Eye (tissue), 1 donor: ENCODE data around the gene PAPPA.

Experiments
- DNase-seq: peaks from one replicate; pipeline ENCODE4 v3.0.0-alpha.2; 2015

PAPPA gene

GRCh38 chr9:116320290-116320689 is 166.7 kb downstream of the PAPPA start:
- DNase-seq = no peak

GRCh38 chr9:116322521-116322920 is 168.9 kb downstream of the PAPPA start:
- DNase-seq = no peak

- peak; percentile 62 for DNase-seq
These were observed 169.4 kb downstream of the PAPPA start for GRCh38 chr9:116323012-116323411.

GRCh38 chr9:116323571-116323970 is 170.0 kb downstream of the PAPPA start:
- no peak for DNase-seq

- DNase-seq = no peak
These were observed 172.3 kb downstream of the PAPPA start for GRCh38 chr9:116325924-116326323.

GRCh38 chr9:116327701-116328405 is 174.3 kb downstream of the PAPPA start:
- DNase-seq = peak; percentile 68

- no peak for DNase-seq
These were observed 175.9 kb downstream of the PAPPA start for GRCh38 chr9:116329470-116329869.

- no peak for DNase-seq
These were observed 177.7 kb downstream of the PAPPA start for GRCh38 chr9:116331241-116331640.

GRCh38 chr9:116332090-116332489 is 178.5 kb downstream of the PAPPA start:
- DNase-seq = no peak

- DNase-seq = no peak
These were observed 179.7 kb downstream of the PAPPA start for GRCh38 chr9:116333254-116333653.

- DNase-seq = peak; percentile 62
These were observed 181.1 kb downstream of the PAPPA start for GRCh38 chr9:116334546-116335150.

- DNase-seq = no peak
These were observed 181.8 kb downstream of the PAPPA start for GRCh38 chr9:116335392-116335791.

- no peak for DNase-seq
These were observed 182.7 kb downstream of the PAPPA start for GRCh38 chr9:116336133-116336862.

GRCh38 chr9:116337015-116337414 is 183.4 kb downstream of the PAPPA start:
- peak; percentile 60 for DNase-seq

- DNase-seq = no peak
These were observed 186.7 kb downstream of the PAPPA start for GRCh38 chr9:116340270-116340669.

- no peak for DNase-seq
These were observed 188.5 kb downstream of the PAPPA start for GRCh38 chr9:116342061-116342460.

GRCh38 chr9:116342941-116343340 is 189.3 kb downstream of the PAPPA start:
- no peak for DNase-seq

- DNase-seq = no peak
These were observed 190.8 kb downstream of the PAPPA start for GRCh38 chr9:116344416-116344815.

GRCh38 chr9:116345393-116345792 is 191.8 kb downstream of the PAPPA start:
- DNase-seq = no peak

- no peak for DNase-seq
These were observed 192.2 kb downstream of the PAPPA start for GRCh38 chr9:116345817-116346216.

- no peak for DNase-seq
These were observed 196.1 kb downstream of the PAPPA start for GRCh38 chr9:116349684-116350083.

- DNase-seq = no peak
These were observed 196.6 kb downstream of the PAPPA start for GRCh38 chr9:116350213-116350612.

GRCh38 chr9:116352958-116353357 is 199.4 kb downstream of the PAPPA start:
- no peak for DNase-seq
